BE2C (cell line): ENCODE data around the gene TRPC3.
A peak's percentile ranks its signal among the peaks of the same experiment; 100 is the strongest.

Experiments
- DNase-seq: peaks from one replicate; pipeline ENCODE4 v3.0.0-alpha.2; 2020
- H3K27me3 ChIP-seq: fragments of 250-450 bp; sonication (Bioruptor Pico); 2 replicates; pipeline ENCODE4 v1.5.1; 2020; ENCODE audit warnings: mild to moderate bottlenecking
- H3K36me3 ChIP-seq: fragments of 250-450 bp; sonication (Bioruptor Pico); 2 replicates; pipeline ENCODE4 v1.5.1; 2020; ENCODE audit warnings: mild to moderate bottlenecking
- H3K4me1 ChIP-seq: fragments of 250-450 bp; sonication (Bioruptor Pico); 2 replicates; pipeline ENCODE4 v1.5.1; 2020
- H3K4me3 ChIP-seq: 2 replicates; pipeline ENCODE4 v1.5.1; 2011; ENCODE audit warnings: low read depth, low read length
- H3K9me3 ChIP-seq: fragments of 250-450 bp; sonication (Bioruptor Pico); 2 replicates; pipeline ENCODE4 v1.5.1; 2020
- CTCF ChIP-seq: IDR thresholded peaks from 2 replicates; pipeline ENCODE4 v1.5.1; 2012; ENCODE audit warnings: mild to moderate bottlenecking, low read depth, low read length

TRPC3 gene

GRCh38 chr4:121898150-121898549 lies 53.7 kb downstream of the TRPC3 start:
- DNase-seq = peak; percentile 43
- peaks cover 4% of the 10 kb centered on the region for H3K27me3 ChIP-seq
- no peaks in the 10 kb centered on the region for H3K36me3 ChIP-seq
- TF ChIP-seq CTCF = no peak; the same call in 1 of the 2 replicates
- no peaks in the 10 kb centered on the region for H3K4me1 ChIP-seq
- no peak overlapping the region for H3K4me3 ChIP-seq
- H3K9me3 ChIP-seq = no peaks in the 10 kb centered on the region; the same call in 1 of the 2 replicates

GRCh38 chr4:121888134-121888533 lies 63.7 kb downstream of the TRPC3 start:
- DNase-seq = no peak
- Histone ChIP-seq H3K9me3 (no peaks in the 10 kb centered on the region), H3K27me3 (peaks cover 9% of the 10 kb centered on the region), H3K4me1 (no peaks in the 10 kb centered on the region), H3K36me3 (no peaks in the 10 kb centered on the region), H3K4me3 (no peak overlapping the region)
- TF ChIP-seq CTCF = no peak

- peaks cover 15% of the 10 kb centered on the region for H3K27me3 ChIP-seq
- no peaks in the 10 kb centered on the region for H3K36me3 ChIP-seq
- H3K4me3 ChIP-seq = no peak overlapping the region
- DNase-seq = no peak
- H3K4me1 ChIP-seq = no peaks in the 10 kb centered on the region
- TF ChIP-seq CTCF = no peak
- H3K9me3 ChIP-seq = no peaks in the 10 kb centered on the region
These were observed 66.7 kb downstream of the TRPC3 start for GRCh38 chr4:121885115-121885514.

- peaks cover 25% of the 10 kb centered on the region for H3K27me3 ChIP-seq
- DNase-seq = no peak
- no peaks in the 10 kb centered on the region for H3K9me3 ChIP-seq
- H3K36me3 ChIP-seq = no peaks in the 10 kb centered on the region
- H3K4me1 ChIP-seq = no peaks in the 10 kb centered on the region
- TF ChIP-seq CTCF = no peak
- no peak overlapping the region for H3K4me3 ChIP-seq
These were observed 70.7 kb downstream of the TRPC3 start for GRCh38 chr4:121881158-121881557.

DNA sequence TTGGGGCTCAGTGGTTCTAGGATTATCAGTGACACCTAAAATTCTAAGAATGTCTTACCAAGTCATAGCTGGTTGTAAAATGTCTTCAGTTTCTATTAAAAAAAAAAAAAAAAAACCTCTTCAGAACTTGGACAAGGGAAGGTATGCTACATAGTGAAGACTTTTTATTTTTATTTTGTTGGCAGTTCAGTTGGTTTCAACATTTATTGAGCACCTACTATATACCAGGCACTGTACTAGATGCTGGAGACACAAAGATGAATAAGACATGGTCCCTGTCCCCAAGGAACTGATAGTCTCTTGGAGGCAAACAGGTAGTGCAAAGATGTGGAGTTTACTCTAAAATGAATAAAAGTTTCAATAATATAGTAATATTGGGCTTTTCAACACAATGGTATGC lies 72.7 kb downstream of the TRPC3 start:
- Histone ChIP-seq H3K27me3 (peaks cover 20% of the 10 kb centered on the region), H3K4me1 (no peaks in the 10 kb centered on the region), H3K9me3 (no peaks in the 10 kb centered on the region), H3K36me3 (no peaks in the 10 kb centered on the region), H3K4me3 (no peak overlapping the region)
- no peak for TF ChIP-seq CTCF
- no peak for DNase-seq

DNA sequence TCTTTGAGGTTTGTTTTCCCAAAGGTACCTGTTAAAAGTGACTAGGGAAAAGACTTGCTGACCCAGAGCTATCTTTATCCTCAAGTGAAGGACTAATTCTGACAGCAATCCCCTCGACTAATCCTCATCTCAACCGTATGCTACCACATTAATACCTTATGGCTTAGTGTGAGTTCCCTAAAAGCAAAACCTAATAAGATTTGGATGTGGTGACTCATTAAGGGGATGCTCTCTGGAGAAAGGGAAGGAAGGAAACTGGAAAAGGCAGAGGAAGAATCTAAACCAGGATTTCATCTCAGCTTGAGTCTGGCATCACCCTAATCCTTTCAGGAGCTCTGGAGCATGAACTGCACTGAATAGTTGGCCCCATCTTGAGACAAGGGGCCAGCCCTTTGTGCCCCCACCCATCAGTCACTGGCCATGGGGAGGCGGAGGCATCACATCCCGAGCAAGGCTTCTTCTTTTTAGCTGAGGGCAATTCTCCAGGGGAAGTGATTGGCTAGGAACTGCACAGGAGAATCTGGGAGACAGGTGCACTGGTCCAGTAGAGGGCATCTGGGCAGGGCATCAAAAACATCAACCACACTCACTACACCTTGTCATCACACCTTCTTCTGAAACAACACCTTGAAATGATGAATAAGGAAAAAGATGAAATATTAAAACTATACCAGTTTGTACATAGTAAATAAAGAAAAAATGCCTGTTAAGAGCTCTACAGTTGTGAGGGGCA lies 74.7 kb downstream of the TRPC3 start:
- TF ChIP-seq CTCF = no peak
- no peak for DNase-seq

More for the DNA sequence above, 74.7 kb downstream of the TRPC3 start:
- H3K4me1 ChIP-seq = no peaks in the 10 kb centered on the region
- H3K36me3 ChIP-seq = no peaks in the 10 kb centered on the region
- peaks cover 16% of the 10 kb centered on the region for H3K27me3 ChIP-seq
- no peak overlapping the region for H3K4me3 ChIP-seq
- H3K9me3 ChIP-seq = no peaks in the 10 kb centered on the region
